ENCODE results near the gene UNC79.

Gene UNC79

GRCh38 chr14:93690146-93690545 lies 259.4 kb downstream of the UNC79 start:
- no peak overlapping the region for H3K4ac ChIP-seq (ENCODE audit: low read depth in 1 of 2, low read length in 2 of 2)
- no peak overlapping the region for H2BK120ac ChIP-seq (ENCODE audit: low read depth, low read length)
- H3K4me1 ChIP-seq (ENCODE audit: control insufficient read depth, insufficient read depth, low read depth, low read length) = no peaks in the 10 kb centered on the region
- no peak overlapping the region for H3K23ac ChIP-seq (ENCODE audit: low read length in 2 of 2)
- H3K14ac ChIP-seq (ENCODE audit: low read length in 2 of 2) = no peak overlapping the region
- H3K18ac ChIP-seq (ENCODE audit: low read depth in 1 of 2, low read length in 2 of 2) = no peak overlapping the region
- no peak for DNase-seq
- no peaks in the 10 kb centered on the region for H3K9me3 ChIP-seq (ENCODE audit: control insufficient read depth, low read length)
- H2BK12ac ChIP-seq (ENCODE audit: low read length in 2 of 2) = no peak overlapping the region
- H3K9ac ChIP-seq (ENCODE audit: low read length) = no peak overlapping the region
- H3K27ac ChIP-seq (ENCODE audit: low read length, poor library complexity, severe bottlenecking) = no peak overlapping the region
- 63% methylated on average over 4 of the region's 6 CpGs for WGBS
- no peak overlapping the region for H2BK15ac ChIP-seq (ENCODE audit: low read depth, poor library complexity, severe bottlenecking)
- no peaks in the 10 kb centered on the region for H3K79me1 ChIP-seq (replicated peaks; ENCODE audit: low read length, poor library complexity, severe bottlenecking)
- H3K4me2 ChIP-seq (ENCODE audit: low read length, poor library complexity, severe bottlenecking) = no peak overlapping the region
- no peak overlapping the region for H4K91ac ChIP-seq (ENCODE audit: low read length)
- no peak overlapping the region for H3K4me3 ChIP-seq (ENCODE audit: insufficient read depth in 1 of 2, low read depth in 1 of 2, low read length in 2 of 2)
- no peak overlapping the region for H2AK5ac ChIP-seq (ENCODE audit: low read length, severe bottlenecking)
- H3K36me3 ChIP-seq (ENCODE audit: control insufficient read depth in 1 of 2, insufficient read depth in 2 of 2, low read depth in 1 of 2, low read length in 2 of 2) = no peaks in the 10 kb centered on the region
- H2BK5ac ChIP-seq (ENCODE audit: low read depth, low read length, poor library complexity, severe bottlenecking) = no peak overlapping the region
- no peak overlapping the region for H2AFZ ChIP-seq (ENCODE audit: low read depth, low read length)
- H4K8ac ChIP-seq (ENCODE audit: low read length) = no peak overlapping the region
- H3K27me3 ChIP-seq (ENCODE audit: control insufficient read depth in 1 of 2, insufficient read depth in 1 of 2, low read length in 2 of 2) = peaks cover 0 to 16% of the 10 kb centered on the region in 2 experiments

GRCh38 chr14:93691042-93691780 lies 260.5 kb downstream of the UNC79 start:
- H3K79me1 ChIP-seq (replicated peaks; ENCODE audit: low read length, poor library complexity, severe bottlenecking) = no peaks in the 10 kb centered on the region
- no peak overlapping the region for H3K4ac ChIP-seq (ENCODE audit: low read depth in 1 of 2, low read length in 2 of 2)
- no peak overlapping the region for H2BK120ac ChIP-seq (ENCODE audit: low read depth, low read length)
- DNase-seq = no peak
- no peak overlapping the region for H2BK5ac ChIP-seq (ENCODE audit: low read depth, low read length, poor library complexity, severe bottlenecking)
- H4K8ac ChIP-seq (ENCODE audit: low read length) = no peak overlapping the region
- no peak overlapping the region for H3K18ac ChIP-seq (ENCODE audit: low read depth in 1 of 2, low read length in 2 of 2)
- peaks cover 0 to 16% of the 10 kb centered on the region in 2 experiments for H3K27me3 ChIP-seq (ENCODE audit: control insufficient read depth in 1 of 2, insufficient read depth in 1 of 2, low read length in 2 of 2)
- no peak overlapping the region for H3K27ac ChIP-seq (ENCODE audit: low read length, poor library complexity, severe bottlenecking)
- H2BK12ac ChIP-seq (ENCODE audit: low read length in 2 of 2) = no peak overlapping the region
- H3K9ac ChIP-seq (ENCODE audit: low read length) = no peak overlapping the region
- no peak overlapping the region for H2AK5ac ChIP-seq (ENCODE audit: low read length, severe bottlenecking)
- no peaks in the 10 kb centered on the region for H3K9me3 ChIP-seq (ENCODE audit: control insufficient read depth, low read length)
- H2BK15ac ChIP-seq (ENCODE audit: low read depth, poor library complexity, severe bottlenecking) = no peak overlapping the region
- no peak overlapping the region for H4K91ac ChIP-seq (ENCODE audit: low read length)
- H3K36me3 ChIP-seq (ENCODE audit: control insufficient read depth in 1 of 2, insufficient read depth in 2 of 2, low read depth in 1 of 2, low read length in 2 of 2) = no peaks in the 10 kb centered on the region
- 83% methylated on average over 14 of the region's 16 CpGs for WGBS
- no peak overlapping the region for H3K4me2 ChIP-seq (ENCODE audit: low read length, poor library complexity, severe bottlenecking)
- H3K14ac ChIP-seq (ENCODE audit: low read length in 2 of 2) = no peak overlapping the region
- no peak overlapping the region for H2AFZ ChIP-seq (ENCODE audit: low read depth, low read length)
- no peak overlapping the region for H3K4me3 ChIP-seq (ENCODE audit: insufficient read depth in 1 of 2, low read depth in 1 of 2, low read length in 2 of 2)
- no peaks in the 10 kb centered on the region for H3K4me1 ChIP-seq (ENCODE audit: control insufficient read depth, insufficient read depth, low read depth, low read length)
- no peak overlapping the region for H3K23ac ChIP-seq (ENCODE audit: low read length in 2 of 2)

- no peak for DNase-seq
- Histone ChIP-seq H3K4me2 (ENCODE audit: low read length, poor library complexity, severe bottlenecking) (no peak overlapping the region), H3K4ac (ENCODE audit: low read depth in 1 of 2, low read length in 2 of 2) (no peak overlapping the region), H3K4me1 (ENCODE audit: control insufficient read depth, insufficient read depth, low read depth, low read length) (no peaks in the 10 kb centered on the region), H3K79me1 (replicated peaks; ENCODE audit: low read length, poor library complexity, severe bottlenecking) (no peaks in the 10 kb centered on the region), H4K91ac (ENCODE audit: low read length) (no peak overlapping the region), H3K27ac (ENCODE audit: low read length, poor library complexity, severe bottlenecking) (no peak overlapping the region), H2BK5ac (ENCODE audit: low read depth, low read length, poor library complexity, severe bottlenecking) (no peak overlapping the region), H2AK5ac (ENCODE audit: low read length, severe bottlenecking) (no peak overlapping the region), H3K23ac (ENCODE audit: low read length in 2 of 2) (no peak overlapping the region), H3K9me3 (ENCODE audit: control insufficient read depth, low read length) (no peaks in the 10 kb centered on the region), H3K9ac (ENCODE audit: low read length) (no peak overlapping the region), H3K18ac (ENCODE audit: low read depth in 1 of 2, low read length in 2 of 2) (no peak overlapping the region), H4K8ac (ENCODE audit: low read length) (no peak overlapping the region), H2BK12ac (ENCODE audit: low read length in 2 of 2) (no peak overlapping the region), H2AFZ (ENCODE audit: low read depth, low read length) (no peak overlapping the region), H2BK120ac (ENCODE audit: low read depth, low read length) (no peak overlapping the region), H2BK15ac (ENCODE audit: low read depth, poor library complexity, severe bottlenecking) (no peak overlapping the region), H3K36me3 (ENCODE audit: control insufficient read depth in 1 of 2, insufficient read depth in 2 of 2, low read depth in 1 of 2, low read length in 2 of 2) (no peaks in the 10 kb centered on the region), H3K14ac (ENCODE audit: low read length in 2 of 2) (no peak overlapping the region), H3K4me3 (ENCODE audit: insufficient read depth in 1 of 2, low read depth in 1 of 2, low read length in 2 of 2) (no peak overlapping the region), H3K27me3 (ENCODE audit: control insufficient read depth in 1 of 2, insufficient read depth in 1 of 2, low read length in 2 of 2) (peaks cover 0 to 4% of the 10 kb centered on the region in 2 experiments)
- WGBS = 60% methylated on average over 6 of the region's 6 CpGs
Observed at GRCh38 chr14:93693914-93694313, 263.2 kb downstream of the UNC79 start.

GRCh38 chr14:93700928-93701327 lies 270.2 kb downstream of the UNC79 start:
- Histone ChIP-seq H4K91ac (ENCODE audit: low read length) (no peak overlapping the region), H3K27me3 (ENCODE audit: control insufficient read depth in 1 of 2, insufficient read depth in 1 of 2, low read length in 2 of 2) (peaks cover 0 to 4% of the 10 kb centered on the region in 2 experiments), H2AFZ (ENCODE audit: low read depth, low read length) (no peak overlapping the region)

More at GRCh38 chr14:93700928-93701327, 270.2 kb downstream of the UNC79 start:
- H3K79me1 ChIP-seq (replicated peaks; ENCODE audit: low read length, poor library complexity, severe bottlenecking) = no peaks in the 10 kb centered on the region
- H2BK15ac ChIP-seq (ENCODE audit: low read depth, poor library complexity, severe bottlenecking) = no peak overlapping the region
- no peak overlapping the region for H3K4me3 ChIP-seq (ENCODE audit: insufficient read depth in 1 of 2, low read depth in 1 of 2, low read length in 2 of 2)
- no peak overlapping the region for H3K18ac ChIP-seq (ENCODE audit: low read depth in 1 of 2, low read length in 2 of 2)
- no peak overlapping the region for H3K4me2 ChIP-seq (ENCODE audit: low read length, poor library complexity, severe bottlenecking)
- H4K8ac ChIP-seq (ENCODE audit: low read length) = no peak overlapping the region
- no peak overlapping the region for H2BK5ac ChIP-seq (ENCODE audit: low read depth, low read length, poor library complexity, severe bottlenecking)
- H3K27ac ChIP-seq (ENCODE audit: low read length, poor library complexity, severe bottlenecking) = no peak overlapping the region
- H3K9ac ChIP-seq (ENCODE audit: low read length) = no peak overlapping the region
- DNase-seq = no peak
- no peak overlapping the region for H3K23ac ChIP-seq (ENCODE audit: low read length in 2 of 2)
- H3K36me3 ChIP-seq (ENCODE audit: control insufficient read depth in 1 of 2, insufficient read depth in 2 of 2, low read depth in 1 of 2, low read length in 2 of 2) = no peaks in the 10 kb centered on the region
- H3K9me3 ChIP-seq (ENCODE audit: control insufficient read depth, low read length) = peaks cover 5% of the 10 kb centered on the region
- no peak overlapping the region for H2BK120ac ChIP-seq (ENCODE audit: low read depth, low read length)
- no peak overlapping the region for H3K4ac ChIP-seq (ENCODE audit: low read depth in 1 of 2, low read length in 2 of 2)
- no peaks in the 10 kb centered on the region for H3K4me1 ChIP-seq (ENCODE audit: control insufficient read depth, insufficient read depth, low read depth, low read length)
- H2AK5ac ChIP-seq (ENCODE audit: low read length, severe bottlenecking) = no peak overlapping the region
- H3K14ac ChIP-seq (ENCODE audit: low read length in 2 of 2) = no peak overlapping the region
- H2BK12ac ChIP-seq (ENCODE audit: low read length in 2 of 2) = no peak overlapping the region

Measured in mesenchymal stem cell (in vitro differentiated cells and primary cell).